Endothelial cell of umbilical vein (primary cell): ENCODE results near the gene MUC5AC. TPM values are rescaled to one million over a fixed set of nuclear protein-coding genes. Genes with fewer than 3 reads are reported as not detected.
A peak's percentile ranks its signal among the peaks of the same experiment; 100 is the strongest.

Experiments
- BruUV-seq: library from RNA; stranded (reverse); fragments of 400-500 nt; replicated peaks from 2 replicates; lab custom pipeline; 2021; lab: Mats Ljungman, UMichigan
- CTCF ChIA-PET: fragments of 300-600, 350-600 bp; sonication (Branson Sonifier 250); formaldehyde crosslinking; loops from one replicate; lab custom pipeline; 2021; ENCODE audit warnings: antibody characterized with exemption, inconsistent platforms; lab: Charles Lee
- POLR2A ChIA-PET: fragments of 300-600, 350-600 bp; sonication (Branson Sonifier 250); formaldehyde crosslinking; loops from one replicate; lab custom pipeline; 2021; ENCODE audit warnings: antibody characterized with exemption, inconsistent platforms; lab: Charles Lee
- DNase-seq: peaks from one replicate; pipeline ENCODE4 v3.0.0-alpha.2; 2011; ENCODE audit warnings: low read depth, low spot score
- FAIRE-seq: peaks from 2 replicates; lab custom pipeline; 2011; peaks lifted over from hg19 to GRCh38; lab: Jason Lieb, UNC
- H2AFZ ChIP-seq: 2 replicates; pipeline ENCODE4 v1.6.0; 2012; ENCODE audit warnings: low read depth, low read length, control low read depth, inconsistent platforms
- H3K27ac ChIP-seq: 2 replicates; pipeline ENCODE4 v1.5.1; 2011; ENCODE audit warnings: low read depth, mild to moderate bottlenecking, control low read depth, low read length, moderate library complexity; ENCODE audit not compliant: insufficient read depth
- H3K27me3 ChIP-seq, 2 experiments: 2 replicates each; pipeline versions ENCODE4 v1.6.0 to v1.6.1; 2011; ENCODE audit warnings: low read length in 2 of 2, mixed read lengths in 1 of 2; ENCODE audit not compliant: control insufficient read depth in 2 of 2, insufficient read depth in 2 of 2
- H3K36me3 ChIP-seq, 2 experiments: 2 replicates in 1 of 2; 3 replicates in 1 of 2; pipeline ENCODE4 v1.5.1; 2011; ENCODE audit warnings: low read length in 2 of 2, mild to moderate bottlenecking in 1 of 2, moderate library complexity in 1 of 2; ENCODE audit not compliant: control insufficient read depth in 2 of 2, insufficient read depth in 2 of 2; ENCODE audit errors: extremely low read depth in 1 of 2
- H3K4me1 ChIP-seq: 3 replicates; pipeline ENCODE4 v1.5.1; 2011; ENCODE audit warnings: mild to moderate bottlenecking, low read length; ENCODE audit not compliant: control insufficient read depth, insufficient read depth; ENCODE audit errors: extremely low read depth
- H3K4me2 ChIP-seq: 2 replicates; pipeline ENCODE4 v1.6.1; 2011; ENCODE audit warnings: low read length, control low read depth, mixed read lengths; ENCODE audit not compliant: insufficient read depth
- H3K4me3 ChIP-seq, 3 experiments: fragments of 200-600 bp in 1 of 3; sonication (generic), shearing (Covaris generic) in 1 of 3; replicated peaks in 1 of 3; 2 replicates each; pipeline ENCODE4 v1.5.1; 2011 to 2016; ENCODE audit warnings: control low read depth in 3 of 3, low read length in 3 of 3, mild to moderate bottlenecking in 2 of 3, inconsistent platforms in 1 of 3, low read depth in 1 of 3, moderate library complexity in 1 of 3; ENCODE audit not compliant: insufficient read depth in 1 of 3
- H3K79me2 ChIP-seq: 2 replicates; pipeline ENCODE4 v1.6.0; 2012; ENCODE audit warnings: low read length, inconsistent platforms; ENCODE audit not compliant: control insufficient read depth, insufficient read depth
- H3K9ac ChIP-seq: replicated peaks from 2 replicates; pipeline ENCODE3; 2011; ENCODE audit warnings: low read length, control low read depth; ENCODE audit not compliant: insufficient read depth; ENCODE audit errors: extremely low read depth
- H3K9me1 ChIP-seq: replicated peaks from 3 replicates; pipeline ENCODE4 v1.6.0; 2011; ENCODE audit warnings: mild to moderate bottlenecking, low read length; ENCODE audit not compliant: control insufficient read depth, insufficient read depth; ENCODE audit errors: extremely low read depth
- H3K9me3 ChIP-seq: replicated peaks from 2 replicates; pipeline ENCODE4 v1.5.1; 2012; ENCODE audit warnings: low read length, inconsistent platforms; ENCODE audit not compliant: control insufficient read depth, insufficient read depth
- H4K20me1 ChIP-seq: replicated peaks from 2 replicates; pipeline ENCODE3; 2011; ENCODE audit warnings: mild to moderate bottlenecking, low read length; ENCODE audit not compliant: control insufficient read depth, insufficient read depth; ENCODE audit errors: extremely low read depth
- CTCF ChIP-seq, 2 donors: IDR thresholded peaks; 1 replicate in 1 of 2; 2 replicates in 1 of 2; pipeline ENCODE4 v1.5.1; 2011; ENCODE audit warnings: low read length in 2 of 2, mild to moderate bottlenecking in 2 of 2, moderate library complexity in 2 of 2, control low read depth in 1 of 2, inconsistent platforms in 1 of 2, low read depth in 1 of 2; ENCODE audit not compliant: insufficient read depth in 1 of 2; ENCODE audit errors: extremely low read depth in 1 of 2
- EZH2 ChIP-seq: IDR thresholded peaks from 2 replicates; pipeline ENCODE4 v1.6.1; 2012; ENCODE audit warnings: borderline replicate concordance, low read depth, mild to moderate bottlenecking, moderate library complexity, low read length, inconsistent platforms; ENCODE audit not compliant: severe bottlenecking
- FOS ChIP-seq: IDR thresholded peaks from 2 replicates; pipeline ENCODE4 v1.6.1; 2011; ENCODE audit warnings: mild to moderate bottlenecking, low read length, moderate library complexity, borderline replicate concordance; ENCODE audit not compliant: insufficient read depth
- GATA2 ChIP-seq: IDR thresholded peaks from 2 replicates; pipeline ENCODE4 v1.7.0; 2011; ENCODE audit warnings: low read depth, mild to moderate bottlenecking, moderate library complexity, mixed read lengths, low read length; ENCODE audit not compliant: insufficient read length, insufficient read depth
- JUN ChIP-seq: IDR thresholded peaks from 2 replicates; pipeline ENCODE4 v1.6.1; 2011; ENCODE audit warnings: borderline replicate concordance, low read depth; ENCODE audit not compliant: insufficient read length, insufficient read depth
- MAX ChIP-seq: IDR thresholded peaks from 2 replicates; pipeline ENCODE4 v1.6.1; 2011; ENCODE audit not compliant: insufficient read depth, insufficient read length
- MYC ChIP-seq: IDR thresholded peaks from one replicate; pipeline ENCODE4 v1.6.1; 2011; ENCODE audit warnings: mild to moderate bottlenecking, low read depth, low read length
- POLR2A ChIP-seq: IDR thresholded peaks from 2 replicates; pipeline ENCODE4 v1.6.1; 2012; ENCODE audit warnings: low read depth, mild to moderate bottlenecking, control low read depth, low read length
- POLR2AphosphoS5 ChIP-seq: IDR thresholded peaks from 2 replicates; pipeline ENCODE4 v1.6.1; 2012; ENCODE audit warnings: low read depth, mild to moderate bottlenecking, control low read depth, low read length, moderate library complexity; ENCODE audit not compliant: insufficient read depth
- dilution Hi-C: fragments of 300-500 bp; cut with MboI; formaldehyde crosslinking; loops from one replicate; pipeline ENCODE4 v1.15.0; 2019; ENCODE audit warnings: low sequenced_read_pairs; ENCODE audit not compliant: extremely low pct_ligation_motif_present
- intact Hi-C: fragments of 100-400 bp; cut with micrococcal nuclease; formaldehyde crosslinking; loops from one replicate; pipeline ENCODE4 v1.10.0; 2022
- polyA plus RNA-seq, 4 experiments: library from polyadenylated mRNA; depleted of rRNA in 3 of 4; stranded (reverse) in 3 of 4; unstranded in 1 of 4; fragments of >200 nt; gene quantifications; 2 replicates each; pipeline versions ENCODE4 v1.2.1 to v1.2.3, GENCODE V29; 2011 to 2012; ENCODE audit warnings: missing spikeins in 1 of 4
- total RNA-seq: library from RNA; stranded (reverse); gene quantifications from 2 replicates; pipeline ENCODE4 v1.2.3, GENCODE V29; 2021

Gene MUC5AC
- total and polyA plus RNA-seq, 2 donors (not counting 3 experiments of a cell fraction or from before 2014, with no cell fraction given), result not detected

DNA sequence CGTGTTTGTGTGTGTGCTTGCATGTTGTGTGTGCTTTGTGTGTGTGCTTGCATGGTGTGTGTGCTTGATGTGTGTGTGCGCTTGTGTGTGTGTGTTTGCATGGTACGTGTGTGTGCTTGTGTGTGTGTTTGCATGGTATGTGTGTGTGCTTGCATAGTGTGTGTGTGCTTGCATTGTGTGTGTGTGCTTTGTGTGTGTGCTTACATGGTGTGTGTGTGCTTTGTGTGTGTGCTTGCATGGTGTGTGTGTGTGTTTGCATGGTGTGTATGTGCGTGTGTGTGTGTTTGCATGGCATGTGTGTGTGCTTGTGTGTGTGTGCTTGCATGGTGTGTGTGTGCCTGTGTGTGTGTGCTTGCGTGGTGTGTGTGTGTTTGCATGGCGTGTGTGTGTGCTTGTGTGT lies 10.0 kb upstream of the MUC5AC start:
- H3K79me2 ChIP-seq, result no peaks in the 10 kb centered on the region
- intact Hi-C loops, result no loop called here
- dilution Hi-C loops, result no loop called here
- H3K4me2 ChIP-seq, result no peak overlapping the region
- H3K9me3 ChIP-seq, result no peaks in the 10 kb centered on the region
- H4K20me1 ChIP-seq, result no peaks in the 10 kb centered on the region
- no peak overlapping the region for H3K9ac ChIP-seq
- no peaks in the 10 kb centered on the region for H3K9me1 ChIP-seq
- no peak overlapping the region for H3K4me3 ChIP-seq
- no peak overlapping the region for H3K27ac ChIP-seq
- H3K36me3 ChIP-seq, result no peaks in the 10 kb centered on the region
- no peak for DNase-seq
- no peaks in the 10 kb centered on the region for H3K4me1 ChIP-seq
- ChIA-PET CTCF (no interaction called here), POLR2A (no interaction called here)
- H2AFZ ChIP-seq, result no peak overlapping the region
- H3K27me3 ChIP-seq, result no peaks in the 10 kb centered on the region
- TF ChIP-seq MAX (no peak), JUN (no peak), GATA2 (no peak), CTCF (IDR thresholded peaks at IDR 0.05; ENCODE audit: extremely low read depth in 1 of 2, insufficient read depth in 1 of 2, low read depth in 1 of 2, low read length in 2 of 2) (no peak), POLR2AphosphoS5 (no peak), MYC (no peak), FOS (no peak), POLR2A (no peak), EZH2 (no peak)
- peak; percentile 8 for FAIRE-seq
- no TSS peak for BruUV-seq
